Embryonic facial prominence (tissue), 1 donor: ENCODE measurements around the gene R3HDM1.
"Not testable (repeated sequence)": the region's sequence is repeated elsewhere in the genome, so short reads cannot be mapped to it uniquely, and the experiment has no call there.

Source experiments
- DNase-seq: peaks from one replicate; pipeline ENCODE4 v3.0.0-alpha.2; 2016; ENCODE audit errors: extremely low spot score

The R3HDM1 gene

DNA sequence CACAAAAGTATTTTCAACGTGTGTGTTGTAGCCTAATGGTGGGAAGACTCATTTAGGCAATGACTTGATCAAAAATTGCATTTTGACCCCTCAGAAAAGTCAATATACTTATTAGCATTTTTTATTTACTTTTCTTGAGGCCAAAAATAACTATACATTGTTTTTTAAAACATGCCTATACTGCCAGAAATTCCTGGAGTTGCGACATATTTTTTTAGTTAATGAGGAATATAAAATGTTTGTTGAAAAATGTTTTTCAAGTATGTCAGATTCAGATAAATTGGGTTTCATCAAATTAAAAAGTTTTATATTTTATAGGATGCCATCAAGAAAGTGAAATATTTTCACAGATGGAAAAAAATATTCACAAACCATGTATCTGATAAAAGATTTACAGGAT is 39.6 kb downstream of the R3HDM1 start:
- DNase-seq: no peak

GRCh38 chr2:135573620-135574019 is 42.3 kb downstream of the R3HDM1 start:
- no peak for DNase-seq

GRCh38 chr2:135581282-135581681 is 50.0 kb downstream of the R3HDM1 start:
- DNase-seq: no peak

GRCh38 chr2:135582383-135582782 is 51.1 kb downstream of the R3HDM1 start:
- DNase-seq: no peak

DNA sequence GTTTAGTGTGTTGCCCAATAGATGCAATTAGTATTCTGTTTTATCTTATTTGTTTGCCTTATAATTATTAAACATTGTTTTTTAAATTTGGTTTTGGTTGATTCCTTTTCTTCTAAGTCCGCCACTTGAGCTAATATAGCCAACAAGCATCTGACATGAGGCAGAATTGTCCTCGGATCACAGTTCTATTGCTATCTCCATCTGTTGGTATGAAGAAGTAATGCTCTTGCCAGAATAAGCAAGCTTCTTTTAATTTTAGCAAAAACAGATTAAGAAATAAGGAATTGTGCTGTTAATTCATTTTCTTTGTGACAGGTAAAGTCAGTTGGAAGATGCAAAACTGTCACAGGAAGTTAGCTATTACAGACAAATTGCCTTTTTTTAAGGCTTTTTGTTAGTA is 54.3 kb downstream of the R3HDM1 start:
- no peak for DNase-seq

DNA sequence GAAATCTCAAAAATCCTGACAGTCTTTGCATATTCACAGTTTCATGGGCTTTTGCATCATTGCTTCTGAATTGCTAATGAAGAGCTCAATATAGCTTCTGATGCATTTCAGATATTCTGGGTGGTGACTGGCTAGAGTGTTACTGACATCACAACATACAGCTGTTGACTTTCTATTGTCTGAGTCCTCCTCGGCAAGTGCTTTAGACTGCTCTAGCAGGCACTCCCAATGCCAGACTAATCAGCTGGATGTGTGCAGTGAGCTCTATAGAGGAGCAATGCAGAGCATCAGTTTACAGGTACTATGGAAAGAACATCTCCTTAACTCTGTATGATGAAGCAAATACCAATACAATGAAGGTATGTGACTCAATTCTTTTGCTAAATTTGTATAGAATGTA is 54.9 kb downstream of the R3HDM1 start:
- no peak for DNase-seq

GRCh38 chr2:135587958-135588357 is 56.7 kb downstream of the R3HDM1 start:
- DNase-seq: no peak

DNA sequence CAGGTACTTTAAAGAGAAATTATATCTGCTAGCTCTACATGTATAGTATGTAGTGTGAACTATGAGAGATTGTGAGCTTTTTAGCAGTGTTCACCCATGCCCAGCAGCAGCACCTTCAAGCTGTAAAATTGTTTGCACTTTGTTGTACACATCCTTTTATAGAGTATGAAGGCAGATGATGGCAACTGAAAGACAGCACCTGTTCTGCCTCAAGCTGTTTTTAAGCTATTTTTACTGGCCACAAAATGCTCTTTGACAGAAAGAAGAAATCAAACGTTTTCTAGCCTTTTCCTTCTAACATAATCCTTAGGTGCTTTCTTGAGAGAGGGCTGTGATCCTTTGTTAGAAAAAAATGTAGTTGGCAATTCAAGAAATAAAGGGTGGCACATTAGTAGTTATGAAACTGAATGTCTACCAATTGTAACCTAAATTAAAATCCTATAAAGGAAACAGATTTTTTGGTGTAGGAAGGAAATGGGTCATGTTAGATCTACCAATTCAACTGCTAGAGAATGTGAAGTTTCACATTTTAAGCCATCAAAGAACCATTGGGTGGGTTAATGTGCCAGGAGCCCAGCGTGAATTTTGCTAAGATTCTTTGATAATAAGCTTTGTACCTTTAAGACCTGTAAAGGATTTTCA is 59.5 kb downstream of the R3HDM1 start:
- DNase-seq: no peak

GRCh38 chr2:135600915-135601314 is 69.6 kb downstream of the R3HDM1 start:
- DNase-seq: no peak

DNA sequence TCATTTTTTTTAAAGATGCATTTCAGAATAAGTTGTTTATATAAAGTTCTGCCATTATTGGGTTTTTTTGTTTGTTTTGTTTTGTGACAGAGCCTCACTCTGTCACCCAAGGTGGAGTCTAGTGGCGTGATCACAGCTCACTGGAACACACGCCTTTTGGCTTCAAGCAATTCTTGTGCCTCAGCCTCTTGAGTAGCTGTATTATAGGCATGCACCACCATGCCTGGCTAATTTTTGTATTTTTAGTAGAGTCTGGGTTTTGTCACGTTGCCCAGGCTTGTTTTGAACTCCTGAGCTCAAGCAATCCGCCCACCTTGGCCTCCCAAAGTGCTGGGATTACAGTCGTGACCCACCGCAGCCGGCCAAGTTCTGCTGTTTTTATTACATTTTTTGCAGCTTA is 72.3 kb downstream of the R3HDM1 start:
- DNase-seq: no peak

DNA sequence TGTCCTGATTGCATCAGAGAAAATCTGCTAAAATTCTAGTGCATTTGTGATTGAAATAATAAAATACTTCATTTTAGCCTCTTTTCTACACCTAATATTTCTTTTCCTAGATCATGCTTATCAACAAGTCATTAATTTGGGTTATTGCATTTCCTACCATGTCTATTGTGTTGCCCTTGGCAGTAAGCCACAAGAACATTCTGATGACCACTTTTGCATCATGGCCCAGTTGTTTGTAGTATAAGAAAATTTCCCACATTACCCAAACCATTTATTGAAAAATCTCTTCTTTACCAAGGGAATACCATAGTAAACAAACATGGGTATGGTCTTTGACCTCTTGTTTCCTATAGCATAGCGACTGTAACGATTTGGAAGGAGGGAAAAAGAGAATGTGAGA is 76.3 kb downstream of the R3HDM1 start:
- DNase-seq: no peak

DNA sequence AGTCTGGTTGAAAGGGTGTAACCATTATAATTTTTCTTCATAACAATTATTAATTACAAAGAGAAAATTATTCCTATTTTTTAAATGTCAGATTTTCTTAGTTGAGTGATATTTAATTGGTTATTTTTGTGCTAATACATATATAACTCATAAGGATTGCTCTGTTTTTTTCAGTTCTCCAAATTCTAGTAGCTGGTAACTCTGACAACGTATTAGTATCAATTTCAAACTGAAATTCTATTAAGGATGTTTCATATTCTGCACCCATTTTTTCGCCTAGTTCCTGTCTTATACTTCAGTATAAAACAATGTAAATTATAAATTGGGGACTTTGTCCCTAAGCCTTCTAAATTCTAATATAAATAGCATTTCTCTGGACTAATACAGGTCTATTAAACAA is 81.0 kb downstream of the R3HDM1 start:
- no peak for DNase-seq

DNA sequence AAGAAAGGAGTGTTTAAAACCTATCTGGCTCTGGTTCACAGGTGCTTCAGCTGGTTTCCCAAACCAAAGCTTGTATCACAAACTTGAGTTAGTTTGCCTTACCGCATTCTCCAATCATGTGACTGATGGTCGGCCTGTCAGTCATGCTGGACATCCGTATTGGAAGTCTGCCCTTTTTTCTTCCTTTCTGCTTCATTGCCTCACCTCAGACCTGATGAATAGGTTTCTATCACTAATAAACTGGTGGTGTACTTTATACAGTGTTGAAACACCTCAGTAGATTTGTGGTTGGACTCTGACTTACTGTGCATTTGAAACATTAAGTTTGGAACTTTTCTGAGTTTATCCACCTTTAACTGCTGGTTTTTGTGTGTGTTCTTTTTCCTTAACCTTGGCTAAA is 84.1 kb downstream of the R3HDM1 start:
- DNase-seq: no peak

DNA sequence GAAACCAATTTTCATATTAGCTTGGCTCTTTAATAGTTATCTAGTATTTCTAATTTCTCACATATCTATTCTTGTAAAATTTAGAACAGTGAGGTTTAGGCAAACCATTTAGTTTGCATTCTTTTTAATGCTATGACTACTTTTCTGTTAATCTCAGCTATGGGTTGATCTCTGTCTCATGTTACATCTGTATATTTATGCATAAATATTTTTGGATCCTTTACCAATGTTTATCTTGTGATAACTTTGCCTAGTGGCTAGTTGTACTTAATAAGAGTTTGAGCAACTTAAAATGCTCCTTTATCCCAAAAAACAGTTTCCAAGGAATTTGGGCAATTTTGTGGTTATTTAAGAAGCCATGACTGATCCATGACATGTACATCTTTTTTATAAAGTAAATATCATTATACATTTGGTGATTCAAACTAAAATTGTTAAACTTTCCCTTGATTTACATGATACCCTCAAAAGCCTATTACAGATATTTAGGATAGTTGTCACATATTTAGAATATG is 86.3 kb downstream of the R3HDM1 start:
- no peak for DNase-seq

- no peak for DNase-seq
Measured at GRCh38 chr2:135620198-135620597, 88.9 kb downstream of the R3HDM1 start.

GRCh38 chr2:135629520-135629919 is 98.2 kb downstream of the R3HDM1 start:
- no peak for DNase-seq

- DNase-seq: not testable (repeated sequence)
Measured at GRCh38 chr2:135630034-135630433, 98.8 kb downstream of the R3HDM1 start.

GRCh38 chr2:135630488-135630887 is 99.2 kb downstream of the R3HDM1 start:
- DNase-seq: no peak

DNA sequence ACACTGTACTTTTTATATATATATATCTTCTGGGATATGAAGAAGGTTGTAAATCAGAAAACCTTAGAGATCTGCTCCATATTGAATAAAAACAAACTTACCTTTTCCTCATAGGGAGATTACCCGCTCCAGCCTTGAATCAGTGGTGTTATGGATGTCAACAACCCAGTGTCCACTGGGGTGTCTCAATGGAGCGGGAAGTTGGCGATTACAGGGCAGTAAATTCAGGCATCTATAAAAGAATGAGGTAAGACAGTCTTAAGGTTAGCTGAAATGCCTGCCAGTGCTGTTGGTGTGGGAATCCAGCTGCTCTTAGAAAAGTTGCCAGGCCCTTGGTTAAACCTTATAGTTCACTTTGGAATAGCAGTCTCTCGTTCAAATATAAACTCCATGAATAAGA is 102.3 kb downstream of the R3HDM1 start:
- DNase-seq: no peak

- DNase-seq: no peak
Measured at GRCh38 chr2:135635212-135635835, 104.0 kb downstream of the R3HDM1 start.

DNA sequence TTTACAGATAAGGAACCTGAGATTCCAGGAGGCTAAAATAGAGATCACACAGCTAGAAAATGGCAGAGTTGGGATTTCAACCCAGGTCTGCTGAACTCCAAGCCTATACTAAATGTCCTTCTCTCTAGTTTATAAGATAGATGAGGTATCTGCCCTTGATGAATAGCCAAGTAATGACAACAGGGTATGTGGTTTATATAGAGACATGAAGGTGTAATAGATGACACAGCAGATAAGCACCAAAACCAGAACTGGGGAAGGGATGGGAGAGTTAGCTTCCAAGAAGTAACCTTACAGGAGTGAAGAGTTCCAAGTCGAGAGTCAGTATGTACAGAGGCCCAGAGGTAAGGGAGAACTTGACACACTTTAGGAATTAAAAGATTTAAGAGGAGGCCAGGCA is 105.7 kb downstream of the R3HDM1 start:
- DNase-seq: no peak

GRCh38 chr2:135637456-135638087 is 106.3 kb downstream of the R3HDM1 start:
- no peak for DNase-seq

DNA sequence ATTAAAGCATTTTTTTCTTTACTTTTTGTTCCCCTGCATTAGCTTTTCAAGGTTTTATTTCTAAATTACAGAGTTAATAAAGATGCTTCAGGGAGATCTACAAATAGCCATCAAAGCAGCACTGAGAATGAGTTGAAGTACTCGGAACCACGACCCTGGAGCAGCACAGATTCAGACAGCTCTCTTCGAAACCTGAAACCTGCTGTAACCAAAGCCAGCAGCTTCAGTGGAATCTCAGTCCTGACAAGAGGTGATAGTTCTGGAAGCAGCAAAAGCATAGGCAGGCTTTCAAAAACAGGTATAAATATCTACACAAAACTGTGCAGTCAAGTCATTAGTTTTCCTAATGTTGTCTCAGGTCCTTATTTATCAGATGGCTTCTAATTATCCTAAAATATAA is 107.5 kb downstream of the R3HDM1 start:
- no peak for DNase-seq
